OCI-LY7 (cell line): ENCODE results near the gene ATP6V1B1. TPM values are rescaled to one million over a fixed set of nuclear protein-coding genes. Genes with fewer than 3 reads are reported as not detected.

Experiments used
- BruUV-seq: library from RNA; stranded (reverse); fragments of 400-500 nt; replicated peaks from 2 replicates; lab custom pipeline; 2021; lab: Mats Ljungman, UMichigan
- CTCF ChIA-PET: fragments of 300-600 bp; sonication (Branson Sonifier 250); formaldehyde crosslinking; loops from one replicate; lab custom pipeline; 2022; ENCODE audit warnings: antibody characterized with exemption; ENCODE audit not compliant: unreplicated experiment; lab: Charles Lee
- POLR2A ChIA-PET: fragments of 300-600 bp; sonication (Branson Sonifier 250); formaldehyde crosslinking; loops from one replicate; lab custom pipeline; 2022; ENCODE audit warnings: antibody characterized with exemption; lab: Charles Lee
- DNase-seq: peaks from one replicate; pipeline ENCODE4 v3.0.0-alpha.2; 2015; ENCODE audit warnings: low spot score
- H2AFZ ChIP-seq: fragments of 200-600 bp; sonication (generic), shearing (Covaris generic); 2 replicates; pipeline ENCODE4 v1.6.1; 2014; ENCODE audit warnings: mild to moderate bottlenecking, antibody characterized with exemption, low read length, moderate library complexity
- H3K27ac ChIP-seq: fragments of 200-600 bp; sonication (generic); 2 replicates; pipeline ENCODE4 v1.5.1; 2014; ENCODE audit warnings: mixed run types, low read depth, mild to moderate bottlenecking, moderate library complexity, low read length, inconsistent platforms; ENCODE audit not compliant: poor library complexity, severe bottlenecking
- H3K36me3 ChIP-seq: fragments of 200-600 bp; sonication (generic); 2 replicates; pipeline ENCODE4 v1.6.1; 2014; ENCODE audit warnings: mild to moderate bottlenecking, antibody characterized with exemption, low read length, moderate library complexity, mixed read lengths; ENCODE audit not compliant: insufficient read depth
- H3K4me1 ChIP-seq: fragments of 200-600 bp; sonication (generic); 2 replicates; pipeline ENCODE4 v1.5.1; 2014; ENCODE audit warnings: mild to moderate bottlenecking, low read length; ENCODE audit not compliant: insufficient read depth, poor library complexity, severe bottlenecking
- H3K4me2 ChIP-seq: fragments of 200-600 bp; sonication (generic); 2 replicates; pipeline ENCODE4 v1.6.1; 2014; ENCODE audit warnings: mild to moderate bottlenecking, low read length
- H3K4me3 ChIP-seq: fragments of 200-600 bp; sonication (generic); 2 replicates; pipeline ENCODE4 v1.5.1; 2014; ENCODE audit warnings: mild to moderate bottlenecking, low read depth, low read length; ENCODE audit not compliant: poor library complexity, severe bottlenecking
- H3K79me2 ChIP-seq: fragments of 200-600 bp; sonication (generic); 2 replicates; pipeline ENCODE4 v1.6.1; 2016; ENCODE audit warnings: low read depth, mild to moderate bottlenecking, low read length, moderate library complexity, mixed read lengths; ENCODE audit not compliant: insufficient read depth
- H3K9me2 ChIP-seq: fragments of 200-600 bp; sonication (generic); 2 replicates; pipeline ENCODE4 v1.6.1; 2016; ENCODE audit warnings: mild to moderate bottlenecking, low read length, mixed read lengths; ENCODE audit not compliant: insufficient read depth
- H3K9me3 ChIP-seq: fragments of 200-600 bp; sonication (generic); 2 replicates; pipeline ENCODE4 v1.6.1; 2014; ENCODE audit warnings: mild to moderate bottlenecking, mixed run types, low read length, mixed read lengths
- H4K20me1 ChIP-seq: fragments of 200-600 bp; sonication (generic); 2 replicates; pipeline ENCODE4 v1.6.1; 2014; ENCODE audit warnings: mild to moderate bottlenecking, antibody characterized with exemption, low read length, moderate library complexity, mixed read lengths; ENCODE audit not compliant: insufficient read depth
- CTCF ChIP-seq: fragments of 200-600 bp; sonication (generic); conservative IDR thresholded peaks from 2 replicates; pipeline ENCODE4 v1.5.1; 2014; ENCODE audit warnings: mild to moderate bottlenecking, antibody characterized with exemption, low read length, moderate library complexity, mixed read lengths
- EZH2phosphoT487 ChIP-seq: fragments of 200-600 bp; sonication (generic); IDR thresholded peaks from 2 replicates; pipeline ENCODE4 v1.6.1; 2018; ENCODE audit warnings: low read depth, borderline replicate concordance, mild to moderate bottlenecking, mixed run types, antibody characterized with exemption, low read length, moderate library complexity, mixed read lengths
- intact Hi-C: fragments of 100-400 bp; cut with micrococcal nuclease; formaldehyde crosslinking; loops from one replicate; pipeline ENCODE4 v1.10.0; 2022; ENCODE audit not compliant: unreplicated experiment
- total RNA-seq, 2 experiments: library from RNA; depleted of rRNA in 1 of 2; stranded (reverse); fragments of >200 nt in 1 of 2; shearing (Covaris generic) in 1 of 2; gene quantifications; 2 replicates each; pipeline ENCODE4 v1.2.3, GENCODE V29; 2014 to 2022

ATP6V1B1 gene
- total RNA-seq, 2 experiments from 2014 or later, result not detected

GRCh38 chr2:70979626-70980025, 43.9 kb downstream of the ATP6V1B1 start:
- no peak overlapping the region for H3K27ac ChIP-seq
- H4K20me1 ChIP-seq, result no peaks in the 10 kb centered on the region
- no peak overlapping the region for H2AFZ ChIP-seq
- no peaks in the 10 kb centered on the region for H3K9me3 ChIP-seq
- intact Hi-C loops, result no loop called here
- BruUV-seq, result no TSS peak
- peaks cover 6% of the 10 kb centered on the region; the same call in 1 of the 2 replicates for H3K36me3 ChIP-seq
- H3K79me2 ChIP-seq, result no peaks in the 10 kb centered on the region
- peaks cover 4% of the 10 kb centered on the region for H3K4me1 ChIP-seq
- no peaks in the 10 kb centered on the region for H3K9me2 ChIP-seq
- POLR2A ChIA-PET, result no interaction called here
- TF ChIP-seq EZH2phosphoT487, result no peak
- TF ChIP-seq CTCF, result no peak
- CTCF ChIA-PET, result no interaction called here
- no peak overlapping the region for H3K4me2 ChIP-seq
- DNase-seq, result no peak
- H3K4me3 ChIP-seq, result no peak overlapping the region

DNA sequence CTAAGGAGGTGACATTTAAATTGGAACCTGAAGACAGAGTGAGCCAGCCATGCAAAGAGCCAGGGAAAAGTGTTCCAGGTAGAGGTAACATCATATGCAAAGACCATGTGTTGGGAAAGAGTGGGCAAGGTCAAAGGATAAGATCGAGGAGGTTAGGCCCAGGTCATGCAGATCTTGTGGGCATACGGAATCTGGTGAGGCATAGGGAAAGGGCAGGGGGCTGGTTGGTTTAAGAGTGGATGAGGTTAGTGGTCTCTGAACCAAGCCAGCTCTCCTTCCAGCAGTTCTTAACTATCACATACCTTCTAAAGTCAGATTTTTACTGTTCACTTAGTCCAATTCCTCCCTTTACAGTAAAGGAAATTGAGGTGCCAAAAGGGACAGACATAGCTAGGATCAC, 45.7 kb downstream of the ATP6V1B1 start:
- no peak for DNase-seq
- H3K27ac ChIP-seq, result no peak overlapping the region
- no peaks in the 10 kb centered on the region for H3K79me2 ChIP-seq
- no peaks in the 10 kb centered on the region for H4K20me1 ChIP-seq
- no peak overlapping the region for H3K4me3 ChIP-seq
- H3K4me2 ChIP-seq, result no peak overlapping the region
- peaks cover 4% of the 10 kb centered on the region for H3K4me1 ChIP-seq
- intact Hi-C loops, result no loop called here
- TF ChIP-seq EZH2phosphoT487, result no peak
- TF ChIP-seq CTCF, result no peak
- no peaks in the 10 kb centered on the region for H3K9me3 ChIP-seq
- ChIA-PET POLR2A (no interaction called here), CTCF (no interaction called here)
- H3K36me3 ChIP-seq, result peaks cover 24% of the 10 kb centered on the region
- H2AFZ ChIP-seq, result no peak overlapping the region
- H3K9me2 ChIP-seq, result no peaks in the 10 kb centered on the region
- BruUV-seq, result no TSS peak

DNA sequence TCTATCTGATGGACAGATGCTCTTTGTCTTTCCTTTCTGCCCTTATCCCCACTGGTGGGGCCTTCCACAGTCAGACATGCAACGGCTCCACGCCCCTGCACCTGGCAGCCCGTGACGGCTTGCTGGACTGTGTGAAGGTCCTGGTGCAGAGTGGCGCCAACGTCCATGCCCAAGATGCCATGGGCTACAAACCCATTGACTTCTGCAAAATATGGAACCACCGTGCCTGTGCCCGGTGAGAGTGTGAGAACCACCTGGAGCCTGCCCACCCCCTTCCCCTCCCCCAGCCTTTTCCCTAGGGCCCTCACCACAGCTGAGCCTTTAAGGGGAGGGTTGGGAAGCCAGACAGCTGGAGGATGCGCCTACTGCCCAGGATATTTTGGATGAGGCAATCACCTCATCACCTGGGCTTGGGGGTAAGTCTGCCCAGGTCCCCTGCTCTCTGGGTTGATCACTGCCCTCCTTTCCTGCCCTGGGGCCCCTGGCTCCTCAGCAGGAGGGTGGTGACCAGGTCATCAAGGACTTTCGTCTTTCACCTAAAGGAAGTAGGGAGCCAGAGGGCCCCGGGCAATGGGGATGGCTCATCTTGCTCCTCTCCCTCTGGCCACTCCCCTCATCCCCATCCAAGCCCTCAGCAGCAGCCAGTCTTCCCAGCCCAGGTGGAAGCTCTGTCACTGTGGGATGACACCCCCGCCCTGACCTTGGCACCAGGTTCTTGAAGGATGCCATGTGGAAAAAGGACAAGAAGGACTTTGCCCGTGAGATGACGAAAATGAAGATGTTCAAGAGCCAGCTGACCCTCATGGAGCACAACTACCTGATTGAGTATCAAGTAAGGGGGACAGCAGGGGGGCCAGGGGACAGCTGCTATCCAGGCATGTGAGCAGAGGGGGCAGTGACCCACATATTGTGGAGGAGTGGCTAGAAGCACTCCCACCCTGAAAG, 46.4 kb downstream of the ATP6V1B1 start:
- no peak for TF ChIP-seq EZH2phosphoT487
- no peak for TF ChIP-seq CTCF
- intact Hi-C loops, result no loop called here
- ChIA-PET POLR2A (no interaction called here), CTCF (no interaction called here)
- H3K4me1 ChIP-seq, result peaks cover 4% of the 10 kb centered on the region
- H3K9me3 ChIP-seq, result no peaks in the 10 kb centered on the region
- no TSS peak for BruUV-seq
- no peaks in the 10 kb centered on the region for H3K9me2 ChIP-seq
- H3K27ac ChIP-seq, result no peak overlapping the region
- no peak overlapping the region for H3K4me2 ChIP-seq
- no peak overlapping the region for H2AFZ ChIP-seq
- no peaks in the 10 kb centered on the region for H4K20me1 ChIP-seq
- peaks cover 32% of the 10 kb centered on the region for H3K36me3 ChIP-seq
- H3K79me2 ChIP-seq, result no peaks in the 10 kb centered on the region
- no peak for DNase-seq
- H3K4me3 ChIP-seq, result no peak overlapping the region
